Lower leg skin (tissue), 3 donors: ENCODE measurements around the gene ODAD4.

Experiments used
- POLR2A ChIP-seq, 2 donors: fragments of 450-650 bp; IDR thresholded peaks; one replicate each; pipeline ENCODE4 v1.6.1; 2016 to 2017; ENCODE audit warnings: antibody characterized with exemption in 2 of 2, mild to moderate bottlenecking in 1 of 2, moderate library complexity in 1 of 2
- TF ChIP-seq, protein P1 (sequence below), 3 donors: fragments of 450-650 bp; IDR thresholded peaks; one replicate each; pipeline ENCODE4 v1.5.1; 2016; ENCODE audit warnings: antibody characterized with exemption in 3 of 3, mild to moderate bottlenecking in 3 of 3, moderate library complexity in 2 of 3

DNA sequence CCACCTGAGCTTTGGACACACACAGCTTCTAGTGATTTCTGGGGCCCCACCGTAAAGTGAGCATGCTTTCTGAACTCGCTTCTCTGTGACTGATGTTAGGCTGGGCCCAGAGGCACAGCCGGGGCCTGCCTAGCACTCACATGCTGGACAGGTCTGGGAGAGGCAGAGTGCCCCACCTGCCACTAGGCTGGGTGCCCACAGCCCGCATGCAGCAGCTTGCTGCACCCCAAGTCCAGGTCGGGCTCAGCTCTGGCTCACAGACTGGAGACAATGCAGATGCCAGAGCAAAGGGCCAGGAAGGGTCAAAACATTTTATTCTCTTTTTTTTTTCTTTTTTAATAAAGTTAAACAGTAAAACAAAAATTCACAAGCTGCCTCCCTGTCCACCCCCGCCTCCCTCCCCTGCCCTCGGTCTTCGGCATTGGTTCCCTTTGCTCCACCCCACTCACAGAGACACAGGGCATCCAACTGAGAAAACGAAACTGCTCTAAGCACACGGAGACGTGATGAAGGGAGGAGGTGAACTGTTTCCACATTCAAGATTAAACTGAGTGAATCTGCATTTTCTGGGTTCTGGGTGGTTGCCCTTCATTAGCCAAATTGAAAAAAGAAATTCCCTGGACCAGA, 45.8 kb downstream of the ODAD4 start:
- TF ChIP-seq, protein P1, sequence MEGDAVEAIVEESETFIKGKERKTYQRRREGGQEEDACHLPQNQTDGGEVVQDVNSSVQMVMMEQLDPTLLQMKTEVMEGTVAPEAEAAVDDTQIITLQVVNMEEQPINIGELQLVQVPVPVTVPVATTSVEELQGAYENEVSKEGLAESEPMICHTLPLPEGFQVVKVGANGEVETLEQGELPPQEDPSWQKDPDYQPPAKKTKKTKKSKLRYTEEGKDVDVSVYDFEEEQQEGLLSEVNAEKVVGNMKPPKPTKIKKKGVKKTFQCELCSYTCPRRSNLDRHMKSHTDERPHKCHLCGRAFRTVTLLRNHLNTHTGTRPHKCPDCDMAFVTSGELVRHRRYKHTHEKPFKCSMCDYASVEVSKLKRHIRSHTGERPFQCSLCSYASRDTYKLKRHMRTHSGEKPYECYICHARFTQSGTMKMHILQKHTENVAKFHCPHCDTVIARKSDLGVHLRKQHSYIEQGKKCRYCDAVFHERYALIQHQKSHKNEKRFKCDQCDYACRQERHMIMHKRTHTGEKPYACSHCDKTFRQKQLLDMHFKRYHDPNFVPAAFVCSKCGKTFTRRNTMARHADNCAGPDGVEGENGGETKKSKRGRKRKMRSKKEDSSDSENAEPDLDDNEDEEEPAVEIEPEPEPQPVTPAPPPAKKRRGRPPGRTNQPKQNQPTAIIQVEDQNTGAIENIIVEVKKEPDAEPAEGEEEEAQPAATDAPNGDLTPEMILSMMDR (IDR thresholded peaks at IDR 0.05): no peak
- no peak for TF ChIP-seq POLR2A (IDR thresholded peaks at IDR 0.05)
